HG03108 (cell line): ENCODE data around the gene TMC3.

ENCODE experiments used
- ATAC-seq: cut with Tn5 transposase; IDR thresholded peaks from one replicate; pipeline ENCODE4 v1.9.1; 2021; ENCODE audit warnings: moderate library complexity; ENCODE audit not compliant: unreplicated experiment

Gene TMC3

GRCh38 chr15:81323944-81324881 lies 49.8 kb downstream of the TMC3 start, which contains the start of gene STARD5:
TSS of gene STARD5 (minus strand) at chr15:81324141. CDS start at chr15:81324099, 42 bp downstream.
- ATAC-seq = peak; percentile 100

GRCh38 chr15:81323559-81323943 lies 50.5 kb downstream of the TMC3 start:
- peak; percentile 5 for ATAC-seq

GRCh38 chr15:81322676-81323253 lies 51.2 kb downstream of the TMC3 start:
- no peak for ATAC-seq

DNA sequence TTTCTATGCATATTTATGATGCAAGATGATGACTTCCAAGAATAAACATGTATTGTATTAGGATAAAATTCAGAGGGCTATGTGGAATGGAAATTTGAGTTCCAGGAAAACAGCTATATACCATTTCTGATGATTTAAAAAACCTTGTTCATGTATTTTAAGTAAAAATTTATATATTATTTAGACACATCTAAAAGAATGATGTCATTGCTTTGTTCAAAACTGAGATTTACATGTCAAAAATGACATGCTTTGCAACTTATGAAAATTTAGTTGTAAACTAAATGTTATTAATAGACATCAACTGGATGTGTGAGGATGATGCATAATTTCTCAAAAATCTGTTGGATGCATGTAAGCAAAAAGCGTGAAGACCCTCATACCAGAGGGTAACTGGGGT lies 52.3 kb downstream of the TMC3 start:
- no peak for ATAC-seq

DNA sequence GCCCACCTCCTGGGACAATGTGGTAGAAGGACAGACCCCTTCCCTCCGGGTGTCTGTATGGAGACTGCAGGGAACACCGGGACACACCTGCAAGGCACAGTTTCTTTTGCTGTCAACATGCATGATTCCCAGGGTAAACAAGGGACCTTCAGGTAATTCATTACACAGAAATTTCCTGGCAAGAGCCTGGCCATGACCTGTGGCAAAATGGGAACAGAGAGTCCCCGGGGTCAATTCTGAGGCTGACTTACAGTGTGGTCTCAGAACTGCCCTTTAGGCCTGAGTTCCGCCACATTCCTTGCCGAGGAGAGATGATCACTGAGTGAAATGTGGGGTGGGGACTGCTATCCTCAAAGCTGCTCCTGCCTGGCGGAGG lies 56.4 kb downstream of the TMC3 start:
- ATAC-seq = no peak

DNA sequence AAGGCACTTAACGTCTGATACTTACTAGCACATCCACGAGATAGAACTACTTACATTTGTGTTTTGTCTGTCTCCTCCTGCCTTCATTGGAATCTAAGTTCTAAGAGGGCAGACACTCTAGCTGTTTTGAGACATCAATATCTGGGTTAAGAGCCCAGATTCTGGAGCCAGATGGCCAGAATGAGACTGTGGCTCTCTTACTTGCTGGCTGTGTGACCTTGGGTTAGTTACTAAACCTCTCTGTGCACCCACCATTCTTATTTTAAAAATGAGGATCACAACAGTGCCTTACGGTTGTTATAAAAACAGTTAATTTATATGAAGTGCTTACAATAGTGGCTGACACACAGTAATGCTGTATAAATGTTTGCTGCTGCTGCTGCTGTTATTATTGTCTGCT lies 57.7 kb downstream of the TMC3 start:
- ATAC-seq = no peak

DNA sequence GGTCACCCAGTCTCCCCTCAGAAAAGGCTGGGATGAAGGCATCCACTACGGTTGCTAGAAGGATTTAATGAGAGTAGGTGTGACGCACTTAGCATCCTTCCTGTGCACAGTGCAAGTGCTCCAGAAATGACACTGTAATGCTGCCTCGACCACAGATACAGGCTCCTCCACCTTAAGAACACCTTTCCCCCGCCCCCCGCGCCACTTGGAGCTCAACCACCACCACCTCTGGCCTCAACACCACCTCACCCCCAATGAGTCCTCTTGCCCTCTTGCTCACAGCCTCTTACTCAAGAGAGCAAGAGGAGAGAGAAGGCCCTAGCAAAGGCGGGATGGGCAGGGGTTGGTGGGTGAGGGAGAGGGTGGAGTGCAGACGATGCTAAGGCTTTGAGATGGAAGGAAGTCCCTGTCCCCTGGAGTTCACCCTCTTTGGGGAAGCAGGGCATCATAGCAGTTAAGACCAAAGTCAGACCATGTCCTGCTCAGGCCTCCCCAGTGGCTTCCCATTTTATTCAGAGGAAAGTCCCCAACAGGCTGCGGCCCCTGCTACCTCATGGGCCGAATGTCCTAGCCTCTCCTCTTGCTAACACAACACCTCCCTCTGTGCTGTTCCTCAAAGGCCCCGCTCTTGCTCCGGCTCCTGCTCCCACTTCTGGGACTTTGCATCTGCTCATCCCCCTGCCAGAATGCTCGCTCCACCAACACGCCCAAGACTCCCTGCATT lies 58.4 kb downstream of the TMC3 start:
- no peak for ATAC-seq

GRCh38 chr15:81314378-81314777 lies 59.6 kb downstream of the TMC3 start:
- ATAC-seq = no peak

DNA sequence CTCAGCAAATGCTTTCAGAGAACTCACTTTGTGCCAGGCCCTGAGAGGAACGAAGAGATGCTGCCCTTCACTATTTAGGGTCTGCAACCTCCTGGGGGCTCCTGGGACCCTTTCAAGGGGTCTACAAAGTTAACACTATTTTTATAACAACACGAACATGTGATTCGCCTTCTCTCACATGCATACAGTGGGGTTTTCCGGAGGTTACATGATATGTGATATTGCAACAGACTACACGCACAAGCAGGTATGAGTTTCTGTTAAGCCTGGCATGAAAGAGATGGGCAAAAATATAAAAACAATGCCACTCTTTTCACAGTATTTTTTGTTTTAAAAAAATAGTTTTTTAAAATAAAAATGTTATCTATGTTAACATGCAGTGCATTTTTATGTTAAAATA lies 60.3 kb downstream of the TMC3 start:
- no peak for ATAC-seq

DNA sequence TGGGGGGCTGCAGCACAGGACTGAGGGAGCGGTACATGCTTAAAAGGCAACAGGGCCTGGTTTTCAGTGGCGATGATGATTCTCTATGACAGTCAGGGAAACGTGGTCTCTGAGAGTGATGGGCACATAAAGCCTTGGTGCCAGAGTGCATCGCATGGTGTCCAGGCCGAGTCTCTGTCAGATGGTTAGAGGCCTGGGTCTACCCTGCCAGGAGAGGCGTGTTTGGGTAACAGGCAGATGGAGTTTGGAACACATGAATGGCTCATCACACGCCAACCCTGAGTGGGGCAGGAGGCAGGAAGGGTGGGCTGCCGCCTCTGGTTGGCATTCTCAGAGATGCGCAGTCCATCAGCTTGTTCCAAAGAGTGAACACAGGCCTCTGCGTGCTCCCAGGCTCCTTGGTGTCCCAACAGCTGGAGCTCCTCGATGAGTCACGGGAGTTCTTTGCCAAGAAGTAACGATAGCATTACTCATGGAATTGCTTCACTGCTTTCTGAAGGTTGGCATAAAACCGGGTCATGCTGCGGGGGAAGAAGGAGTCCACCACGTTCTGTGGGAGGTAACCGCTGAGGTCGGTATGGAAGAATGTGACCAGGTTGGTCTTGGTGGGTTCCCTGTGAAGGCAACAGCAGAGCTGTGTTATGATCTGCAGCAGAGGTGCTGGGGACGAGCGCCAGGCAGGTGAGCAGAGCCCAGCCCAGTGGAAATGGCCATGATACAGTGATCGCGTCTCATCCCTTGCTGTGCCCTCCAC lies 61.0 kb downstream of the TMC3 start:
- no peak for ATAC-seq

- no peak for ATAC-seq
Measured at GRCh38 chr15:81311752-81312464, 62.1 kb downstream of the TMC3 start.

- no peak for ATAC-seq
Measured at GRCh38 chr15:81310480-81310879, 63.5 kb downstream of the TMC3 start.

DNA sequence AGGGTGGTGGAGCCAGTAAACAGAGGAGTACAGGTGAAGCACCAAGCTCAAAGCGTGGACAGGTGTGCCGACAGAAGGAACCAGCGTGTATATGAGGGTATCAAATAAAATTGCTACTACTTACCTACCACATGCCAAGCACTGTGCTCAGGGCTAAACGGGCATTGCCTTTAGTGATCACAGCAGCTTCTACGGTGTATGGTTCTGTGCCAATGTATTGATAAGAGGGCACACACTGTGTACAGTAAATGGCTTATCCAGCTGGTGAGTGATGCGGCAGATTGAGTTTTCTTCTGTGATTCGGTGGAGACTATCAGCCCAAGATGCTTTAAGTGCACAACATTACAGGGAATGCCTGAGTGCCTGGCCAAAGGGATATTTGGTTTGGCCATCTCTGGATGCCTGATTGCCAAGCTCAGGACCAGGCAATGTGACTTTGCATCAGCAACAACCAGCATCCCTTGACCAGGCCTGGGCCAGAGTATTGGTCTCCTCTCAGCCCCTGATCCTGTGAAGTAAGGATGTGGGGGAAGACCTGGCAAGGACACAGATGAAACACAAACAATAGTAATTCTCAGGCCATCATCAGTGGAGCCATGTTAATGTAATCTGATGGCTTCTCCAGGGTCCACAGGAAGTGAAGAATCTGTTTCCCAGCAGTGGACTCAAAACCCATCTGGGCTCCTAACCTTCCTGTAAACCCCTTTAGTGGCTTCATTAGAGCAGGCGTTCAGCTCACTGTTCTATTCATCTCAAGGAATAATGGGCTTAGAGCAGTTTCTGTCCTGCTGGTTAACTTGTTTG lies 64.2 kb downstream of the TMC3 start:
- ATAC-seq = no peak

DNA sequence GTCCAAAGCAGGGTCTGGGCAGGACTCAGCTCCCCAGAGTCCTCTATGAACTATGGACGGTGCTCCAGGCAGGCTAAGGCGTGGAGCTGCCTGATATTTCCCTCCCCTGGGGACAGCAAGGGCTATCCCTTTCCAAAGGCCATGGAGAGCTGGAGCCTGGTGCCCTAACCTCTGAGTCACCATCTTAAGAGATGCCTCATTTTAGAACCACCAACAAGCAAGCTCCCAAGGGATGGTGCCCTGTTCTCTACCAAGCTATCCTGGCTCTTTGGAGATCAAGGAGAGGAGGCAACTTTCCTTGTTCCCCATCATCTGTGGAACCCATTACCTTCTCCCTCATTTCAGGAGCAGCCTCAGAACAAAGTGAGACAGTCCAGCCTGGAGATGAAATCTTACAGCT lies 65.8 kb downstream of the TMC3 start:
- no peak for ATAC-seq

DNA sequence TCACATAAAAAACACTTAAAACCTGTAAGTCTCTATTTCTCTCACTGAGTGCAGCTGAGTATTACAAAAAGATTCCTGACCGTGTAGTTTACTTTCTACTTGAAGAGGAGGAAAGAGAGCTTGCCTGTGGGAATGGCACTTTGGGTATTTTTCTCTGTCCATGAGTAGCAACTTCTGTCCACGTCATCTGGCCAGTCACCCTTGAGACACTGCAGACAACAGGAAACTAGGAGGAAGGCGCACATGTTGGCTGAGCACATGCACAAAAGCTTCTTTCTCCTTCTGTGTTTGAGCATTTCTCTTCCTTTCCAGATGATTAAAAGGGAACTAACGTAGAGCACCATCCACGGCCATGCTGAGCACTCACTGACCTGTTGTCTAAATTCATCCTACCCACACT lies 69.8 kb downstream of the TMC3 start:
- no peak for ATAC-seq

GRCh38 chr15:81303244-81304225 lies 70.5 kb downstream of the TMC3 start:
- ATAC-seq = no peak

- ATAC-seq = no peak
Measured at GRCh38 chr15:81302701-81303109, 71.3 kb downstream of the TMC3 start.

DNA sequence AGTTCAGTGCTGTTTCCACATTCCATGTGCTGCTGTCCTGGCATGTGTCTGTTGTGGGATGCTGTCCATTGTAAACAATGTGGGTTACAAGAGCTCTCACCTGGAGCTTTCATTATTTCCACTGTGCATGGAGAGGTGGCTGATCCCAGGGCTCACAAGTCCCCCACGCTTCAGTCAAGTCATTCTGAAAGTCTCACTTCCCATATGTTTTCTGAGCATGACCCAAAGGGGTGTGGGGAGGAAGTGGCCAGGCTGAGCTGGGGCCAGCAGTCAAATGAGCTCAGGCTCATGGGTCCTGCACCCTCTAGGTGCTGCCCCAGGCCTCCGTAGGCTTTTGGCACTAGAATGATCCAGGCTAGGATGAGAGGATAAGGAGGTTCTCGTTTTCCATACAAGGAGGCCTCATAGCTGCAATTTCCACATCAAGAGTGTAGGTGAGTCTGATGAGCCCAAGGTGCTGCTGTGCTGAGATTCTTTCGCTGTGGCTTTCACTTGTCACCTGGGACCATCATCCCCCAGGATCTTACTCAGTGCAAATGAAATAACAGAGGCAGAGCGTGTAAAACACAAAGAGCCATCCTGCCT lies 72.1 kb downstream of the TMC3 start:
- peak; percentile 82 for ATAC-seq
